GM23338 (cell line): ENCODE results near the gene RTEL1. TPM values are rescaled to one million over a fixed set of nuclear protein-coding genes. Genes with fewer than 3 reads are reported as not detected.

Experiments used
- ATAC-seq: fragments of 200-7000 bp; cut with Tn5 transposase; 3 replicates; pipeline ENCODE4 v1.9.1; 2020
- DNase-seq: peaks from one replicate; pipeline ENCODE4 v3.0.0-alpha.2; 2015; ENCODE audit warnings: low spot score
- H2AFZ ChIP-seq: fragments of 200-600 bp; sonication (generic); 2 replicates; pipeline ENCODE4 v1.8.0; 2016; ENCODE audit warnings: antibody characterized with exemption, mild to moderate bottlenecking, moderate library complexity
- H3F3A ChIP-seq: fragments of 200-600 bp; sonication (generic); replicated peaks from 2 replicates; pipeline ENCODE4 v1.8.0; 2017; ENCODE audit warnings: antibody characterized with exemption, mixed run types, low read depth
- H3K27ac ChIP-seq: fragments of 200-600 bp; sonication (generic); 2 replicates; pipeline ENCODE4 v1.6.1; 2016; ENCODE audit warnings: low read depth
- H3K27me3 ChIP-seq: fragments of 200-600 bp; sonication (generic); 2 replicates; pipeline ENCODE4 v1.8.0; 2016; ENCODE audit warnings: mild to moderate bottlenecking, mixed run types, moderate library complexity; ENCODE audit not compliant: insufficient read depth
- H3K36me3 ChIP-seq: fragments of 200-600 bp; sonication (generic); 2 replicates; pipeline ENCODE4 v1.8.0; 2016; ENCODE audit warnings: mild to moderate bottlenecking; ENCODE audit not compliant: insufficient read depth
- H3K4me1 ChIP-seq: fragments of 200-600 bp; sonication (generic); 2 replicates; pipeline ENCODE4 v1.8.0; 2016; ENCODE audit warnings: mild to moderate bottlenecking, moderate library complexity; ENCODE audit not compliant: insufficient read depth
- H3K4me2 ChIP-seq: fragments of 200-600 bp; sonication (generic); 2 replicates; pipeline ENCODE4 v1.7.1; 2017; ENCODE audit warnings: mixed run types
- H3K4me3 ChIP-seq: fragments of 200-600 bp; sonication (generic); 2 replicates; pipeline ENCODE4 v1.6.1; 2016; ENCODE audit warnings: mixed run types
- H3K79me2 ChIP-seq: fragments of 200-600 bp; sonication (generic); replicated peaks from 2 replicates; pipeline ENCODE4 v1.8.0; 2017; ENCODE audit warnings: mild to moderate bottlenecking; ENCODE audit not compliant: insufficient read depth
- H3K9me2 ChIP-seq: fragments of 200-600 bp; sonication (generic); 2 replicates; pipeline ENCODE4 v1.8.0; 2017; ENCODE audit not compliant: insufficient read depth
- H4K20me1 ChIP-seq: fragments of 200-600 bp; sonication (generic); replicated peaks from 2 replicates; pipeline ENCODE4 v1.8.0; 2017; ENCODE audit warnings: mild to moderate bottlenecking; ENCODE audit not compliant: insufficient read depth
- H3K27ac Mint-ChIP-seq: 2 replicates; pipeline ENCODE4 v1.8.0; 2020; ENCODE audit warnings: inconsistent platforms, mild to moderate bottlenecking, moderate library complexity, mixed read lengths
- H3K27me3 Mint-ChIP-seq: 3 replicates; pipeline ENCODE4 v1.8.0; 2022; ENCODE audit warnings: low read depth, mild to moderate bottlenecking, moderate library complexity, mixed read lengths, inconsistent platforms; ENCODE audit not compliant: insufficient read depth, poor library complexity
- H3K36me3 Mint-ChIP-seq: 3 replicates; pipeline ENCODE4 v1.8.0; 2021; ENCODE audit warnings: low read depth, mild to moderate bottlenecking, inconsistent platforms, moderate library complexity, mixed read lengths
- H3K4me1 Mint-ChIP-seq: 3 replicates; pipeline ENCODE4 v1.8.0; 2020; ENCODE audit warnings: mild to moderate bottlenecking, inconsistent platforms, mixed read lengths
- H3K4me3 Mint-ChIP-seq: 3 replicates; pipeline ENCODE4 v1.8.0; 2021; ENCODE audit warnings: moderate library complexity, mild to moderate bottlenecking, inconsistent platforms, mixed read lengths
- H3K9me3 Mint-ChIP-seq: 3 replicates; pipeline ENCODE4 v1.8.0; 2020; ENCODE audit warnings: moderate library complexity, mild to moderate bottlenecking, inconsistent platforms, mixed read lengths
- CREB1 ChIP-seq: fragments of 250-450 bp; sonication (Bioruptor Pico); IDR thresholded peaks from 2 replicates; pipeline ENCODE4 v1.5.0; 2020; ENCODE audit warnings: low read depth, mild to moderate bottlenecking, moderate library complexity
- EZH2 ChIP-seq: fragments of 200-600 bp; sonication (generic); IDR thresholded peaks from one replicate; pipeline ENCODE4 v1.8.0; 2017; ENCODE audit warnings: antibody characterized with exemption, mild to moderate bottlenecking, low read depth; ENCODE audit not compliant: unreplicated experiment
- EZH2phosphoT487 ChIP-seq: fragments of 200-600 bp; sonication (generic); IDR thresholded peaks from one replicate; pipeline ENCODE4 v1.8.1; 2018; ENCODE audit warnings: antibody characterized with exemption; ENCODE audit not compliant: unreplicated experiment
- NANOG ChIP-seq: IDR thresholded peaks from 2 replicates; pipeline ENCODE4 v1.6.1; 2016; ENCODE audit warnings: antibody characterized with exemption, borderline replicate concordance
- POLR2AphosphoS5 ChIP-seq: IDR thresholded peaks from 2 replicates; pipeline ENCODE4 v1.6.1; 2016; ENCODE audit warnings: antibody characterized with exemption, low read depth
- STAT1 ChIP-seq: IDR thresholded peaks from one replicate; pipeline ENCODE4 v1.6.1; 2016; ENCODE audit warnings: antibody characterized with exemption; ENCODE audit not compliant: unreplicated experiment
- polyA plus RNA-seq: library from polyadenylated mRNA; unstranded; fragments of >200 nt; fragmentation: Nextera tagmentation; extraction: Ambion mirVana; gene quantifications from 2 replicates; pipeline ENCODE4 v1.2.1, GENCODE V29; 2016
- total RNA-seq: library from RNA; depleted of rRNA; stranded (reverse); fragments of >200 nt; shearing (Covaris generic); gene quantifications from 2 replicates; pipeline ENCODE4 v1.2.3, GENCODE V29; 2014
- TF ChIP-seq, protein P1 (sequence below): IDR thresholded peaks from 2 replicates; pipeline ENCODE4 v1.6.1; 2016; ENCODE audit warnings: antibody characterized with exemption
- TF ChIP-seq, protein P2 (sequence below), 2 experiments: fragments of 200-600 bp in 1 of 2; sonication (generic) in 1 of 2; conservative IDR thresholded peaks; 2 replicates each; pipeline versions ENCODE4 v1.5.1 to v1.6.1; 2016 to 2017; ENCODE audit warnings: antibody characterized with exemption in 2 of 2, low read depth in 2 of 2, mild to moderate bottlenecking in 2 of 2, moderate library complexity in 1 of 2

Gene RTEL1
- total and polyA plus RNA-seq, 2 experiments from 2014 or later = 14.2 to 34.5 TPM

- no peak overlapping the region for H3K27ac ChIP-seq
- no peak for TF ChIP-seq POLR2AphosphoS5
- Mint-ChIP-seq H3K4me3 (no peak overlapping the region), H3K9me3 (peaks cover 14% of the 10 kb centered on the region; the same call in 2 of the 3 replicates), H3K27ac (no peak overlapping the region), H3K4me1 (peaks cover 3% of the 10 kb centered on the region; the same call in 2 of the 3 replicates), H3K36me3 (peaks cover 27% of the 10 kb centered on the region), H3K27me3 (peaks cover 32% of the 10 kb centered on the region)
- H3K4me2 ChIP-seq = no peak overlapping the region
- no peak for ATAC-seq
- no peak overlapping the region for H3K4me3 ChIP-seq
- H3F3A ChIP-seq = peaks cover 4% of the 10 kb centered on the region; the same call in 1 of the 2 replicates
- no peaks in the 10 kb centered on the region for H3K4me1 ChIP-seq
- no peaks in the 10 kb centered on the region for H3K9me2 ChIP-seq
- H3K27me3 ChIP-seq = no peaks in the 10 kb centered on the region
- H3K79me2 ChIP-seq = no peaks in the 10 kb centered on the region
- H3K36me3 ChIP-seq = no peaks in the 10 kb centered on the region
- no peak overlapping the region for H2AFZ ChIP-seq
- DNase-seq = no peak
- H4K20me1 ChIP-seq = no peaks in the 10 kb centered on the region
Measured at GRCh38 chr20:63693733-63694583, 35.8 kb downstream of the RTEL1 start.

DNA sequence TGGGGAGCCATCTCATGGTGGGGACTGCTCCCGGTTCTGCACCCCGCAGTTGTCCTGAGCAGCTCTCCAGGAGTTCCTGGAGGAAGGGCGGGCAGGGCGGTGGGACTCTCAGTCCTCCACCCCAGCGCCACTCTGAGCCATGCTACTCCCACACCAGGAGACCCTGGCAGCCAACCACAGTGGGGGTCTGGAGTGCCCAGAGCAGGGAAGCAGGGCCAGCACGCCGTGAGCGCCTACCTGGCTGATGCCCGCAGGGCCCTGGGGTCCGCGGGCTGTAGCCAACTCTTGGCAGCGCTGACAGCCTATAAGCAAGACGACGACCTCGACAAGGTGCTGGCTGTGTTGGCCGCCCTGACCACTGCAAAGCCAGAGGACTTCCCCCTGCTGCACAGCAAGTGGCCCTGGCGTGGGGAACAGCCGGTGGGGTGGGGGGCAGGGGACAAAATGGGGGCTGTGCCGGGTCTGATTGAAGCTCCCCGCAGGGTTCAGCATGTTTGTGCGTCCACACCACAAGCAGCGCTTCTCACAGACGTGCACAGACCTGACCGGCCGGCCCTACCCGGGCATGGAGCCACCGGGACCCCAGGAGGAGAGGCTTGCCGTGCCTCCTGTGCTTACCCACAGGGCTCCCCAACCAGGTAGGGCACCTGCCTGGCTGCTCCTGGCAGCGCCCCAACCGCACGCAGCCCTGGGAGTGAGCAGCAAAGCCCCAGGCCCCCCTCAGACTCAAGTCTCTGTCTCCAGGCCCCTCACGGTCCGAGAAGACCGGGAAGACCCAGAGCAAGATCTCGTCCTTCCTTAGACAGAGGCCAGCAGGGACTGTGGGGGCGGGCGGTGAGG lies 36.7 kb downstream of the RTEL1 start:
- Mint-ChIP-seq H3K4me1 (peaks cover 3% of the 10 kb centered on the region; the same call in 2 of the 3 replicates), H3K27ac (no peak overlapping the region), H3K27me3 (peaks cover 32% of the 10 kb centered on the region), H3K9me3 (peaks cover 14% of the 10 kb centered on the region; the same call in 2 of the 3 replicates), H3K36me3 (peaks cover 27% of the 10 kb centered on the region), H3K4me3 (no peak overlapping the region)
- ATAC-seq (no peak), DNase-seq (no peak)
- Histone ChIP-seq H3K27ac (no peak overlapping the region), H3K9me2 (no peaks in the 10 kb centered on the region), H2AFZ (no peak overlapping the region), H3K79me2 (no peaks in the 10 kb centered on the region), H3K27me3 (no peaks in the 10 kb centered on the region), H3K4me1 (no peaks in the 10 kb centered on the region), H3F3A (peaks cover 4% of the 10 kb centered on the region; the same call in 1 of the 2 replicates), H3K36me3 (no peaks in the 10 kb centered on the region), H3K4me3 (no peak overlapping the region), H4K20me1 (no peaks in the 10 kb centered on the region), H3K4me2 (no peak overlapping the region)
- TF ChIP-seq, protein P1, sequence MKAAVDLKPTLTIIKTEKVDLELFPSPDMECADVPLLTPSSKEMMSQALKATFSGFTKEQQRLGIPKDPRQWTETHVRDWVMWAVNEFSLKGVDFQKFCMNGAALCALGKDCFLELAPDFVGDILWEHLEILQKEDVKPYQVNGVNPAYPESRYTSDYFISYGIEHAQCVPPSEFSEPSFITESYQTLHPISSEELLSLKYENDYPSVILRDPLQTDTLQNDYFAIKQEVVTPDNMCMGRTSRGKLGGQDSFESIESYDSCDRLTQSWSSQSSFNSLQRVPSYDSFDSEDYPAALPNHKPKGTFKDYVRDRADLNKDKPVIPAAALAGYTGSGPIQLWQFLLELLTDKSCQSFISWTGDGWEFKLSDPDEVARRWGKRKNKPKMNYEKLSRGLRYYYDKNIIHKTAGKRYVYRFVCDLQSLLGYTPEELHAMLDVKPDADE = no peak
- TF ChIP-seq, protein P2, sequence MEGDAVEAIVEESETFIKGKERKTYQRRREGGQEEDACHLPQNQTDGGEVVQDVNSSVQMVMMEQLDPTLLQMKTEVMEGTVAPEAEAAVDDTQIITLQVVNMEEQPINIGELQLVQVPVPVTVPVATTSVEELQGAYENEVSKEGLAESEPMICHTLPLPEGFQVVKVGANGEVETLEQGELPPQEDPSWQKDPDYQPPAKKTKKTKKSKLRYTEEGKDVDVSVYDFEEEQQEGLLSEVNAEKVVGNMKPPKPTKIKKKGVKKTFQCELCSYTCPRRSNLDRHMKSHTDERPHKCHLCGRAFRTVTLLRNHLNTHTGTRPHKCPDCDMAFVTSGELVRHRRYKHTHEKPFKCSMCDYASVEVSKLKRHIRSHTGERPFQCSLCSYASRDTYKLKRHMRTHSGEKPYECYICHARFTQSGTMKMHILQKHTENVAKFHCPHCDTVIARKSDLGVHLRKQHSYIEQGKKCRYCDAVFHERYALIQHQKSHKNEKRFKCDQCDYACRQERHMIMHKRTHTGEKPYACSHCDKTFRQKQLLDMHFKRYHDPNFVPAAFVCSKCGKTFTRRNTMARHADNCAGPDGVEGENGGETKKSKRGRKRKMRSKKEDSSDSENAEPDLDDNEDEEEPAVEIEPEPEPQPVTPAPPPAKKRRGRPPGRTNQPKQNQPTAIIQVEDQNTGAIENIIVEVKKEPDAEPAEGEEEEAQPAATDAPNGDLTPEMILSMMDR (conservative IDR thresholded peaks at IDR 0.05; ENCODE audit: low read depth in 2 of 2) = no peak
- TF ChIP-seq NANOG (no peak), STAT1 (no peak), EZH2phosphoT487 (no peak), CREB1 (CRISPR knock-in tag) (no peak), EZH2 (no peak)
